Peyer's patch (tissue), 4 donors: ENCODE measurements around the gene TECR.

Experiments used
- CTCF ChIP-seq, 6 experiments: fragments of 450-650 bp in 4 of 6; fragments of 200-600 bp in 2 of 6; sonication (generic) in 1 of 6; IDR thresholded peaks; one replicate each; pipeline ENCODE4 v1.5.1; 2017 to 2019; ENCODE audit warnings: antibody characterized with exemption in 6 of 6, mild to moderate bottlenecking in 3 of 6, moderate library complexity in 1 of 6
- POLR2A ChIP-seq, 2 donors: fragments of 450-650 bp; IDR thresholded peaks; one replicate each; pipeline ENCODE4 v1.5.1; 2017; ENCODE audit warnings: antibody characterized with exemption in 2 of 2, mild to moderate bottlenecking in 2 of 2, moderate library complexity in 2 of 2

- no peak for TF ChIP-seq CTCF (IDR thresholded peaks at IDR 0.05)
- no peak for TF ChIP-seq POLR2A (IDR thresholded peaks at IDR 0.05)
Measured at GRCh38 chr19:14540741-14541525, 11.5 kb downstream of the TECR start.
